Measurements from ENCODE around the gene CFAP107. TPM values are rescaled to one million over a fixed set of nuclear protein-coding genes. Genes with fewer than 3 reads are reported as not detected.

The CFAP107 gene
- polyA plus RNA-seq, 1 donor (not counting 4 experiments of a cell fraction or from before 2014, with no cell fraction given): not detected

GRCh38 chr1:12764016-12764415 is 18.0 kb downstream of the CFAP107 start:
- no peak overlapping the region for H3K4me3 ChIP-seq (ENCODE audit: control insufficient read depth in 2 of 3, extremely low read depth in 1 of 3, insufficient read depth in 2 of 3, low read depth in 1 of 3, low read length in 3 of 3)
- H3K4me2 ChIP-seq (ENCODE audit: control insufficient read depth, extremely low read depth, insufficient read depth, low read depth, low read length): no peak overlapping the region
- no peak for FAIRE-seq
- H2AFZ ChIP-seq (ENCODE audit: control insufficient read depth, low read length): no peak overlapping the region
- H3K27me3 ChIP-seq (ENCODE audit: control insufficient read depth, extremely low read depth, insufficient read depth, low read length): no peaks in the 10 kb centered on the region
- H3K9me1 ChIP-seq (ENCODE audit: control insufficient read depth, extremely low read depth, insufficient read depth, low read length): no peaks in the 10 kb centered on the region
- TF ChIP-seq EZH2 (IDR thresholded peaks at IDR 0.05; ENCODE audit: low read length): no peak
- TF ChIP-seq CTCF (optimal IDR thresholded peaks at IDR 0.05 in 1 of 3, IDR thresholded peaks at IDR 0.05 in 1 of 3, conservative IDR thresholded peaks at IDR 0.05 in 1 of 3; ENCODE audit: extremely low read depth in 1 of 3, insufficient read depth in 2 of 3, low read length in 3 of 3): no peak
- no peaks in the 10 kb centered on the region for H3K79me2 ChIP-seq (ENCODE audit: control insufficient read depth, insufficient read depth, low read length)
- dilution Hi-C loops (cut with MboI; ENCODE audit: extremely low pct_ligation_motif_present, low sequenced_read_pairs): no loop called here
- H3K4me1 ChIP-seq (ENCODE audit: control insufficient read depth, extremely low read depth, insufficient read depth, low read length): no peaks in the 10 kb centered on the region
- no peak overlapping the region for H3K27ac ChIP-seq (ENCODE audit: control insufficient read depth, insufficient read depth, low read length)
- H3K36me3 ChIP-seq (ENCODE audit: control insufficient read depth in 2 of 2, extremely low read depth in 1 of 2, insufficient read depth in 2 of 2, low read length in 2 of 2): no peaks in the 10 kb centered on the region
- no peaks in the 10 kb centered on the region for H3K9me3 ChIP-seq (ENCODE audit: control insufficient read depth, low read depth, low read length)
- no peak for DNase-seq (ENCODE audit: low read depth, low spot score)
- no peak overlapping the region for H3K9ac ChIP-seq (ENCODE audit: control insufficient read depth, extremely low read depth, insufficient read depth, low read length)
- no peaks in the 10 kb centered on the region for H4K20me1 ChIP-seq (ENCODE audit: control insufficient read depth, extremely low read depth, insufficient read depth, low read length)

- H3K27me3 ChIP-seq (ENCODE audit: control insufficient read depth, extremely low read depth, insufficient read depth, low read length): no peaks in the 10 kb centered on the region
- H3K9me3 ChIP-seq (ENCODE audit: control insufficient read depth, low read depth, low read length): no peaks in the 10 kb centered on the region
- no peaks in the 10 kb centered on the region for H3K36me3 ChIP-seq (ENCODE audit: control insufficient read depth in 2 of 2, extremely low read depth in 1 of 2, insufficient read depth in 2 of 2, low read length in 2 of 2)
- dilution Hi-C loops (cut with MboI; ENCODE audit: extremely low pct_ligation_motif_present, low sequenced_read_pairs): no loop called here
- no peak overlapping the region for H3K4me2 ChIP-seq (ENCODE audit: control insufficient read depth, extremely low read depth, insufficient read depth, low read depth, low read length)
- no peaks in the 10 kb centered on the region for H3K79me2 ChIP-seq (ENCODE audit: control insufficient read depth, insufficient read depth, low read length)
- H4K20me1 ChIP-seq (ENCODE audit: control insufficient read depth, extremely low read depth, insufficient read depth, low read length): no peaks in the 10 kb centered on the region
- no peak overlapping the region for H2AFZ ChIP-seq (ENCODE audit: control insufficient read depth, low read length)
- H3K4me1 ChIP-seq (ENCODE audit: control insufficient read depth, extremely low read depth, insufficient read depth, low read length): no peaks in the 10 kb centered on the region
- FAIRE-seq (no peak), DNase-seq (ENCODE audit: low read depth, low spot score) (no peak)
- H3K4me3 ChIP-seq (ENCODE audit: control insufficient read depth in 2 of 3, extremely low read depth in 1 of 3, insufficient read depth in 2 of 3, low read depth in 1 of 3, low read length in 3 of 3): no peak overlapping the region
- no peak overlapping the region for H3K27ac ChIP-seq (ENCODE audit: control insufficient read depth, insufficient read depth, low read length)
- no peak overlapping the region for H3K9ac ChIP-seq (ENCODE audit: control insufficient read depth, extremely low read depth, insufficient read depth, low read length)
- no peak for TF ChIP-seq CTCF (optimal IDR thresholded peaks at IDR 0.05 in 1 of 3, IDR thresholded peaks at IDR 0.05 in 1 of 3, conservative IDR thresholded peaks at IDR 0.05 in 1 of 3; ENCODE audit: extremely low read depth in 1 of 3, insufficient read depth in 2 of 3, low read length in 3 of 3)
- no peak for TF ChIP-seq EZH2 (IDR thresholded peaks at IDR 0.05; ENCODE audit: low read length)
- no peaks in the 10 kb centered on the region for H3K9me1 ChIP-seq (ENCODE audit: control insufficient read depth, extremely low read depth, insufficient read depth, low read length)
These were observed 23.0 kb downstream of the CFAP107 start for GRCh38 chr1:12769031-12769430.
